Keratinocyte (primary cell): ENCODE measurements around the gene STON1. TPM values are rescaled to one million over a fixed set of nuclear protein-coding genes. Genes with fewer than 3 reads are reported as not detected.
"Not testable (repeated sequence)": the region's sequence is repeated elsewhere in the genome, so short reads cannot be mapped to it uniquely, and the experiment has no call there.

Source experiments
- DNase-seq: peaks from one replicate; pipeline ENCODE4 v3.0.0-alpha.2; 2011; ENCODE audit warnings: low read depth, missing footprints, low spot score
- FAIRE-seq: peaks from 2 replicates; lab custom pipeline; 2011; peaks lifted over from hg19 to GRCh38; lab: Jason Lieb, UNC
- H2AFZ ChIP-seq: 2 replicates; pipeline ENCODE4 v1.6.0; 2012; ENCODE audit warnings: low read length, control low read depth, inconsistent platforms; ENCODE audit not compliant: control insufficient read depth
- H3K27ac ChIP-seq: 2 replicates; pipeline ENCODE4 v1.5.1; 2011; ENCODE audit warnings: low read length; ENCODE audit not compliant: control insufficient read depth, insufficient read depth
- H3K27me3 ChIP-seq: 3 replicates; pipeline ENCODE4 v1.6.0; 2011; ENCODE audit warnings: low read length; ENCODE audit not compliant: control insufficient read depth, insufficient read depth; ENCODE audit errors: extremely low read depth
- H3K36me3 ChIP-seq, 2 experiments: 2 replicates in 1 of 2; 3 replicates in 1 of 2; pipeline ENCODE4 v1.5.1; 2011; ENCODE audit warnings: low read length in 2 of 2, mild to moderate bottlenecking in 1 of 2; ENCODE audit not compliant: control insufficient read depth in 2 of 2, insufficient read depth in 2 of 2; ENCODE audit errors: extremely low read depth in 1 of 2
- H3K4me1 ChIP-seq: 3 replicates; pipeline ENCODE4 v1.5.1; 2011; ENCODE audit warnings: low read length; ENCODE audit not compliant: control insufficient read depth, insufficient read depth; ENCODE audit errors: extremely low read depth
- H3K4me2 ChIP-seq: 3 replicates; pipeline ENCODE4 v1.6.0; 2011; ENCODE audit warnings: low read depth, low read length; ENCODE audit not compliant: control insufficient read depth, insufficient read depth; ENCODE audit errors: extremely low read depth
- H3K4me3 ChIP-seq, 3 experiments: fragments of 200-600 bp in 1 of 3; sonication (generic) in 1 of 3; 2 replicates in 2 of 3; 3 replicates in 1 of 3; pipeline ENCODE4 v1.5.1; 2011 to 2016; ENCODE audit warnings: low read length in 3 of 3, mild to moderate bottlenecking in 3 of 3, control low read depth in 2 of 3, inconsistent platforms in 1 of 3, low read depth in 1 of 3, mixed read lengths in 1 of 3, mixed run types in 1 of 3, moderate library complexity in 1 of 3; ENCODE audit not compliant: control insufficient read depth in 2 of 3, insufficient read depth in 2 of 3; ENCODE audit errors: extremely low read depth in 1 of 3
- H3K79me2 ChIP-seq: 2 replicates; pipeline ENCODE4 v1.6.0; 2012; ENCODE audit warnings: low read length; ENCODE audit not compliant: control insufficient read depth, insufficient read depth
- H3K9ac ChIP-seq: 3 replicates; pipeline ENCODE4 v1.6.0; 2011; ENCODE audit warnings: low read length; ENCODE audit not compliant: control insufficient read depth, insufficient read depth; ENCODE audit errors: extremely low read depth
- H3K9me1 ChIP-seq: 3 replicates; pipeline ENCODE4 v1.6.0; 2011; ENCODE audit warnings: low read length; ENCODE audit not compliant: control insufficient read depth, insufficient read depth; ENCODE audit errors: extremely low read depth
- H3K9me3 ChIP-seq: 2 replicates; pipeline ENCODE4 v1.5.1; 2012; ENCODE audit warnings: low read depth, low read length; ENCODE audit not compliant: control insufficient read depth
- H4K20me1 ChIP-seq: 3 replicates; pipeline ENCODE4 v1.6.0; 2011; ENCODE audit warnings: low read length; ENCODE audit not compliant: control insufficient read depth, insufficient read depth; ENCODE audit errors: extremely low read depth
- EZH2 ChIP-seq: IDR thresholded peaks from one replicate; pipeline ENCODE4 v1.6.1; 2012; ENCODE audit warnings: inconsistent platforms, mild to moderate bottlenecking, low read length, moderate library complexity
- dilution Hi-C: fragments of 300-500 bp; cut with MboI; formaldehyde crosslinking; loops from one replicate; pipeline ENCODE4 v1.7.0; 2020; ENCODE audit warnings: low sequenced_read_pairs; ENCODE audit not compliant: extremely low pct_ligation_motif_present
- polyA plus RNA-seq, 5 experiments: library from polyadenylated mRNA; depleted of rRNA in 3 of 5; stranded (reverse) in 3 of 5; stranded (forward) in 1 of 5; unstranded in 1 of 5; fragments of >200 nt; gene quantifications; 1 replicate in 1 of 5; 2 replicates in 3 of 5; 3 replicates in 1 of 5; pipeline versions ENCODE4 v1.2.1 to v1.2.3, GENCODE V29; 2011 to 2012; ENCODE audit warnings: missing spikeins in 2 of 5, low read depth in 1 of 5, low replicate concordance in 1 of 5
- TF ChIP-seq, protein P1 (sequence below), 3 experiments: IDR thresholded peaks in 1 of 3; conservative IDR thresholded peaks in 1 of 3; optimal IDR thresholded peaks in 1 of 3; 2 replicates in 2 of 3; 3 replicates in 1 of 3; pipeline versions ENCODE3 to v1.5.1; 2011; ENCODE audit warnings: low read length in 3 of 3, mild to moderate bottlenecking in 3 of 3, moderate library complexity in 2 of 3, control low read depth in 1 of 3, inconsistent platforms in 1 of 3; ENCODE audit not compliant: insufficient read depth in 2 of 3; ENCODE audit errors: extremely low read depth in 1 of 3

STON1 gene
- polyA plus RNA-seq, 1 donor (not counting 4 experiments of a cell fraction or from before 2014, with no cell fraction given) = 1.2 TPM

DNA sequence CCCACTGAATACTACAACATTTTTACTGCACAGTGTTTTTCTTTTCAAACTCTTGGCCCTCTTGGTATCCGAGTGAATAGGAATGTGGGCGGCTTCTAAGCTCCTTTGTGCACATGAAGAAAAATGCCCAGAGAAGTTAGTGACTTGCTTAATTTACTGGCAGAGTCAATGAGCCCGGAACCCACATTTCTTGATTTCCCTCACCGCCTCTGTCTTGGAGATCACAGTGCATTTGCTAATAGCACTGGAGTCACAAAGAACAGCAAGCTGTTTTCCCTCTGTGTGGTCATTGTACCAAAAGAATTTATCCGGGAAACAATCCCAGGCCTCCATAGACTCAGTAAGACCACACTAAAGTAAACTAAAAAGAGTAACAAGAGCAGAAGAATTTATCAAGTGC is 18.9 kb downstream of the STON1 start:
- H3K27ac ChIP-seq = no peak overlapping the region
- no peaks in the 10 kb centered on the region for H3K9me1 ChIP-seq
- H2AFZ ChIP-seq = no peak overlapping the region
- no peaks in the 10 kb centered on the region for H4K20me1 ChIP-seq
- no peak for FAIRE-seq
- no peaks in the 10 kb centered on the region for H3K36me3 ChIP-seq
- TF ChIP-seq EZH2 = no peak
- no peak overlapping the region for H3K4me2 ChIP-seq
- H3K79me2 ChIP-seq = no peaks in the 10 kb centered on the region
- no peaks in the 10 kb centered on the region for H3K27me3 ChIP-seq
- no peaks in the 10 kb centered on the region for H3K4me1 ChIP-seq
- H3K9me3 ChIP-seq = no peaks in the 10 kb centered on the region
- DNase-seq = no peak
- no peak overlapping the region for H3K9ac ChIP-seq
- dilution Hi-C loops = no loop called here
- no peak overlapping the region for H3K4me3 ChIP-seq

DNA sequence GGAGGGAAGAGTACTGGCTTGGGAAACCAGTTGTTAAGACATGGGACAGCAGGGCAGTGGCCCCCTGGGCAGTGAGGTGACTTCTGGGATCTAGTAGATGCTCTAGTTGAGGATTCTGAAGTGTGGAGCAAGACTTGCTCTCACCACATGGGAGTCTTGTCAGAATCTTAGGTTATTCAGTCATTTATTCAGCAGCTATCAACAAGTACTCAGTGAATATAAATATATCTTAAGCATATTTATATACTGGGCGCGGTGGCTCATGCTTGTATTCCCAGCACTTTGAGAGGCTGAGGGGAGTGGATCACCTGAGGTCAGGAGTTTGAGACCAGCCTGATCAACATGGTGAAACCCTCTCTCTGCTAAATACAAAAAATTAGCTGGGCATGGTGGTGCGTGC is 20.0 kb downstream of the STON1 start:
- H3K9ac ChIP-seq = no peak overlapping the region
- H3K27ac ChIP-seq = no peak overlapping the region
- no peaks in the 10 kb centered on the region for H3K79me2 ChIP-seq
- H3K9me1 ChIP-seq = no peaks in the 10 kb centered on the region
- H3K36me3 ChIP-seq = no peaks in the 10 kb centered on the region
- DNase-seq = no peak
- TF ChIP-seq, protein P1, sequence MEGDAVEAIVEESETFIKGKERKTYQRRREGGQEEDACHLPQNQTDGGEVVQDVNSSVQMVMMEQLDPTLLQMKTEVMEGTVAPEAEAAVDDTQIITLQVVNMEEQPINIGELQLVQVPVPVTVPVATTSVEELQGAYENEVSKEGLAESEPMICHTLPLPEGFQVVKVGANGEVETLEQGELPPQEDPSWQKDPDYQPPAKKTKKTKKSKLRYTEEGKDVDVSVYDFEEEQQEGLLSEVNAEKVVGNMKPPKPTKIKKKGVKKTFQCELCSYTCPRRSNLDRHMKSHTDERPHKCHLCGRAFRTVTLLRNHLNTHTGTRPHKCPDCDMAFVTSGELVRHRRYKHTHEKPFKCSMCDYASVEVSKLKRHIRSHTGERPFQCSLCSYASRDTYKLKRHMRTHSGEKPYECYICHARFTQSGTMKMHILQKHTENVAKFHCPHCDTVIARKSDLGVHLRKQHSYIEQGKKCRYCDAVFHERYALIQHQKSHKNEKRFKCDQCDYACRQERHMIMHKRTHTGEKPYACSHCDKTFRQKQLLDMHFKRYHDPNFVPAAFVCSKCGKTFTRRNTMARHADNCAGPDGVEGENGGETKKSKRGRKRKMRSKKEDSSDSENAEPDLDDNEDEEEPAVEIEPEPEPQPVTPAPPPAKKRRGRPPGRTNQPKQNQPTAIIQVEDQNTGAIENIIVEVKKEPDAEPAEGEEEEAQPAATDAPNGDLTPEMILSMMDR (optimal IDR thresholded peaks at IDR 0.05 in 1 of 3, IDR thresholded peaks at IDR 0.05 in 1 of 3, conservative IDR thresholded peaks at IDR 0.05 in 1 of 3; ENCODE audit: extremely low read depth in 1 of 3, insufficient read depth in 2 of 3, low read length in 3 of 3) = no peak
- TF ChIP-seq EZH2 = no peak
- no peak overlapping the region for H2AFZ ChIP-seq
- H3K27me3 ChIP-seq = no peaks in the 10 kb centered on the region
- H3K4me2 ChIP-seq = no peak overlapping the region
- dilution Hi-C loops = no loop called here
- H3K4me1 ChIP-seq = no peaks in the 10 kb centered on the region
- H3K4me3 ChIP-seq = no peak overlapping the region
- H3K9me3 ChIP-seq = no peaks in the 10 kb centered on the region
- no peak for FAIRE-seq
- no peaks in the 10 kb centered on the region for H4K20me1 ChIP-seq

DNA sequence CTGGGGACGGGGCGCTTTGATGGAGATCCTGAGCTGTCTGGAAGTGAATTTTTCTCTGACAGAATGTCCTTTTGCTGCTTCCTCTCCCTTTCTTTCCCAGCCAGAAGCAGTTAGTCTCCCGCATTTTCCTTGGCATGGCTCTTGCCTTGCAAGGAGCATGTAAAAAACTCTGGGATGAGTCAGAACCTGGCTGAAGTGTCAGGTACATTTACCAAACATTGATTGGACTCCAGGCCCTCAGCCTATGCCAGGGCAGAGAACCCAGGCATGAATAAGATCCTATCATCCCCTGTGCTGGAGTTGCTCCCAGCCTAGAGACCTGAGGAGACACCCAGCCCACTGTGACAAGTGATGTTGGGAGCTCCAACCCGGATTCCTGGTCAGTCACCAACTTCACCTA is 21.6 kb downstream of the STON1 start:
- no peaks in the 10 kb centered on the region for H4K20me1 ChIP-seq
- no peaks in the 10 kb centered on the region for H3K4me1 ChIP-seq
- H3K27me3 ChIP-seq = no peaks in the 10 kb centered on the region
- H3K4me2 ChIP-seq = no peak overlapping the region
- dilution Hi-C loops = no loop called here
- H3K27ac ChIP-seq = no peak overlapping the region
- H3K79me2 ChIP-seq = no peaks in the 10 kb centered on the region
- no peaks in the 10 kb centered on the region for H3K9me3 ChIP-seq
- peak; percentile 70 for FAIRE-seq
- no peak overlapping the region for H3K9ac ChIP-seq
- H3K9me1 ChIP-seq = no peaks in the 10 kb centered on the region
- H2AFZ ChIP-seq = no peak overlapping the region
- H3K36me3 ChIP-seq = no peaks in the 10 kb centered on the region
- no peak overlapping the region for H3K4me3 ChIP-seq
- peak; percentile 2 for DNase-seq
- no peak for TF ChIP-seq EZH2
- TF ChIP-seq, protein P1 (optimal IDR thresholded peaks at IDR 0.05 in 1 of 3, IDR thresholded peaks at IDR 0.05 in 1 of 3, conservative IDR thresholded peaks at IDR 0.05 in 1 of 3; ENCODE audit: extremely low read depth in 1 of 3, insufficient read depth in 2 of 3, low read length in 3 of 3) = no peak

DNA sequence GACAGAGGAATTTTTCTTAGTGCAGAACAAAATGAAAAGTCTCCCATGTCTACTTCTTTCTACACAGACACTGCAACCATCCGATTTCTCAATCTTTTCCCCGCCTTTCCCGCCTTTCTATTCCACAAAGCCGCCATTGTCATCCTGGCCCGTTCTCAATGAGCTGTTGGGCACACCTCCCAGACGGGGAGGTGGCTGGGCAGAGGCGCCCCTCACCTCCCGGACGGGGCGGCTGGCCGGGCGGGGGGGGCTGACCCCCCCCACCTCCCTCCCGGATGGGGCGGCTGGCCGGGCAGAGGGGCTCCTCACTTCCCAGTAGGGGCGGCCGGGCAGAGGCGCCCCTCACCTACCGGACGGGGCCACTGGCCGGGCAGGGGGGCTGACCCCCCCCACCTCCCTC is 25.1 kb downstream of the STON1 start:
- H3K9ac ChIP-seq, H3K36me3 ChIP-seq, H3K9me1 ChIP-seq, H3K79me2 ChIP-seq, DNase-seq, H3K27me3 ChIP-seq, H4K20me1 ChIP-seq, H3K27ac ChIP-seq, H3K9me3 ChIP-seq, H3K4me3 ChIP-seq, dilution Hi-C loops, H3K4me2 ChIP-seq, FAIRE-seq, H2AFZ ChIP-seq, H3K4me1 ChIP-seq: not testable (repeated sequence)
